ENCODE results near the gene RBM6. TPM values are rescaled to one million over a fixed set of nuclear protein-coding genes. Genes with fewer than 3 reads are reported as not detected.

Gene RBM6
- polyA plus RNA-seq, 6 donors from 2014 or later: 32.6 to 89.1 (median 50.0) TPM

DNA sequence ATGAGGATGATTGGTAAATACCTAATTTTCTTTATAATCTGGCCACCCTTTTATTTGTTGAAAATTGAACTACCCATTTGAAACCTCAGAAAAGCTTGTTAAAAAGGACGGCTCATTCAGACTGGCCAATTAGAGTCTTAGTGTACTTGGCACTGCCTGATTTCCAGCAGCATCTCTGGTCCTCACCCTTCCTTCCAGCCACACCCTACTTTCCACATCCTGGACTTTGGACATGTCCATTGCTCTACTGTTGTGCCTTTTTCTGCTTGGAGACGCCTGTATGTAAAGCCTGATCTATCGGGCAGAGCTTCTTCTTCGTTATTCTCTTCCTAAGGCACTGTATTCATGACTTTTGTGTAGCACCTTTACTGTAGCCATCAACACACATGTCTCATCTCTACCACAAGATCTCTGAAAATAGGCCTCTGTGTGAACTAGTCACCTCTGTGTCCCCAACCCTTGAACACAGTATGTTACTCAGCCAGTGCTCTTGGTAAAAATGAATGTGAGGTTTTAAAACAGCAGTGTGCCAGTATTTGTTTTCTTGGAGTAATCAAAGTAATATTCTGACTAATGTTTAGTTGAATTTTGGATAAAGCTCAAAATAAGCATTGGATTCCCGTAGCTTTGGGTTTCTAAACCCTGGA, 155.5 kb downstream of the RBM6 start:
- Mint-ChIP-seq H3K4me3 (no peak overlapping the region), H3K4me1 (peaks cover 16 to 20% (median 19%) of the 10 kb centered on the region in 3 donors), H3K9me3 (no peaks in the 10 kb centered on the region), H3K27ac (peak overlapping the region in 2 of 6 donors; percentile 42 to 84), H3K36me3 (peaks cover 21 to 22% of the 10 kb centered on the region in 2 donors), H3K27me3 (no peaks in the 10 kb centered on the region)
- ATAC-seq (ENCODE audit: low read depth in 2 of 2) (no peak), DNase-seq (no peak)

DNA sequence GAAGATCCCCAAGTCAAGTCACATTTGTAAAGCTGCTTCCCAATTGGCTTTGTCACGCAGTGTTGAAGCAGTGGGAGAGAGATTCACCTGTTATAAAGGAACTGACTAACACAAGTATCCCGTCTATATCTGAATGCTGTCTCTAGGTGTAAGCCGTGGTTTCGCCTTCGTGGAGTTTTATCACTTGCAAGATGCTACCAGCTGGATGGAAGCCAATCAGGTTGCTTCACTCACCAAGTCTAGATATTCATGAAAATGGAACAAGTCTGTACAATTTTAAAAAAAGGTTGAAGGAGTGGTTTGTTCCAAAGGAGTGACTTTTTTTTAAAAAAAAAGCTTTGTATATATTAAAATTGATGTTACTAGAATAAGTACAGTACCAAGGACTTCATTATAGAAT, 160.4 kb downstream of the RBM6 start:
- Mint-ChIP-seq H3K36me3 (peaks cover 6 to 8% of the 10 kb centered on the region in 2 donors), H3K27me3 (no peaks in the 10 kb centered on the region), H3K4me3 (no peak overlapping the region), H3K27ac (no peak overlapping the region), H3K9me3 (no peaks in the 10 kb centered on the region), H3K4me1 (peaks cover 6 to 9% (median 8%) of the 10 kb centered on the region in 3 donors)
- ATAC-seq (ENCODE audit: low read depth in 2 of 2): no peak
- no peak for DNase-seq

DNA sequence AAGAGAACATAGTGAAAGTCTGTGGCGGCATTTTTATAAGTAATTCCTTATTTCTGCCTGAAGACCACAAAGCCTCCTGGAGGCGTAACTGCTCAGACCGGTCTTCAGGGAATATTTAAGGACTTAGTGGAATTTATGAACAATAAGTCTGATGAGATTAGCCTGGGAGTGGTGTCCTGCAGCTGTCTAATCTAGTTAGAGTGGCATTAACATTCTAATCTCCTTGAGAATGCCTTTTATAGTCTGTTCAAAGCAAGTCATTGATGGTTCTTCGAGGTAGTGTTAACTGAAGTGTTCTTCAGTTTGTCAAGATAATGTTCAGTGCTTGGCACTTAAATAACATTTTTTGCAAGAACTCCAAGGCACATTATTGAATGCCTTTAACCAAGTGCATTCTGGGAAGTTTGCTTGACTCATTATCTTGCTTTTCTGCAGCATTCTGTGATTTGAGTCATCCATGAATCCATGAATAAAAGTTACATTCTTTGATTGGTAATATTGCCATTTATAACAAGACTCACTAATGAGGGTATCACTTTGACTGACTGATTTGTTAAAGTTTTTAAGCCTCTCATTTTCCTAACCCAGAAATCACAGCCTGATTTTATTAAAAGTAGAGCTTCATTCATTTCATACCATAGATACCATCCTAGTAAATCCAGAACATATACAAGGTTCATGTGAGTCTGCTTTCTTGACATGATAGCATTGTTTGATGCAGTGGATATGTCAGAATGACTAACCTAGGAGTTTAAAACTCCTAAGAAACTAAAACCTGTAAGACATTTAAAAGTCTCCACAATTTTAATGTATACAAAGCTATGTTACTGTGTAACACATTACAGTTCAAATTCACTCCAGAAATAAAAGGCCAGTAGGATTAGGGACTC, 161.3 kb downstream of the RBM6 start:
- H3K9me3 Mint-ChIP-seq: no peaks in the 10 kb centered on the region
- no peak overlapping the region for H3K27ac Mint-ChIP-seq
- peaks cover 0 to 7% (median 5%) of the 10 kb centered on the region in 3 donors for H3K4me1 Mint-ChIP-seq
- no peaks in the 10 kb centered on the region for H3K36me3 Mint-ChIP-seq
- H3K4me3 Mint-ChIP-seq: no peak overlapping the region
- no peak for DNase-seq
- no peak for ATAC-seq (ENCODE audit: low read depth in 2 of 2)
- no peaks in the 10 kb centered on the region for H3K27me3 Mint-ChIP-seq

DNA sequence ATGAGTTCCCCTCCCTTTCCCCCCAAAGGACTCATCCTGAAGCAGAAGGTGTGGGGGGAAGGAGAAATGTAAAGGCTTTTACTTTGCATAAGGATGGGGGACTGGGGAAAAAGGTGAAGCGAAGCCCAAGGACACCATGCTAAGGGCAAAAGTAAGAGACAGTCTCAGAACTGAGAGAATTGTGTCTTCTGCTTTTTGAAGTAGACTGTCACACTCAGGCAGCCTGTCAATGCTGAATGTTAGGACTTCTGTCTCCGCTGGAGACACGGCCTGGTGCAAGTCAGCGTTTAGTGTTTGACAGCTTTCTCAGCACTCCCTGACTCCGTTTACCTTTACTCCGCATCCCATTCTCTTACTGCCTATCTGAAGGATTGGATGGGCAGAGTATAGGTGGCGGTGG, 162.6 kb downstream of the RBM6 start:
- H3K4me1 Mint-ChIP-seq: peaks cover 0 to 2% (median 0%) of the 10 kb centered on the region in 3 donors
- no peaks in the 10 kb centered on the region for H3K27me3 Mint-ChIP-seq
- H3K9me3 Mint-ChIP-seq: no peaks in the 10 kb centered on the region
- ATAC-seq (ENCODE audit: low read depth in 2 of 2) (no peak), DNase-seq (no peak)
- H3K27ac Mint-ChIP-seq: peak overlapping the region in 2 of 6 donors; percentile 11 to 21
- H3K36me3 Mint-ChIP-seq: peaks cover 0 to 10% of the 10 kb centered on the region in 2 donors
- H3K4me3 Mint-ChIP-seq: no peak overlapping the region

DNA sequence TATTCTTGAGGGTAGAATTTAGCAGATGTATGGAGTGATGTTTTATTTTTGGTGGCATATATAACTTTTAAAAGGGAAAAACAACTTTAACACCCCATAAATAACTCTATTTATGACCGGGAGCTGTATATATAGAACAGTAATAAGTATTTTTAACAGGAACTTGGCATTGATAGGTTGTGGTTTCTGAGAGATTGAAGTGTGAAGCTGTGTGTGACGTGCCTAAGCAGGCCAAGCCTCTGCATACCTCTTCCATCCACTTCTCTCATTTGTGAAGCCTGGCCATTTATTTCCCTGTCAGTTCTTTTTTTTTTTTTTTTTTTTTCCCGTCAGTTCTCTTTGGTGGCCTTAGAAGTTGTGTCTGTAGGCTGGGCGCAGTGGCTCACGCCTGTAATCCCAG, 171.8 kb downstream of the RBM6 start:
- Mint-ChIP-seq H3K4me3 (peak overlapping the region in 1 of 8 donors; percentile 5), H3K36me3 (peaks cover 17 to 34% of the 10 kb centered on the region in 2 donors), H3K27ac (peak overlapping the region in 3 of 6 donors; percentile 29 to 92 (median 37)), H3K4me1 (no peaks in the 10 kb centered on the region), H3K27me3 (no peaks in the 10 kb centered on the region), H3K9me3 (no peaks in the 10 kb centered on the region)
- ATAC-seq (ENCODE audit: low read depth in 2 of 2): peak; percentile 32 to 64
- no peak for DNase-seq

DNA sequence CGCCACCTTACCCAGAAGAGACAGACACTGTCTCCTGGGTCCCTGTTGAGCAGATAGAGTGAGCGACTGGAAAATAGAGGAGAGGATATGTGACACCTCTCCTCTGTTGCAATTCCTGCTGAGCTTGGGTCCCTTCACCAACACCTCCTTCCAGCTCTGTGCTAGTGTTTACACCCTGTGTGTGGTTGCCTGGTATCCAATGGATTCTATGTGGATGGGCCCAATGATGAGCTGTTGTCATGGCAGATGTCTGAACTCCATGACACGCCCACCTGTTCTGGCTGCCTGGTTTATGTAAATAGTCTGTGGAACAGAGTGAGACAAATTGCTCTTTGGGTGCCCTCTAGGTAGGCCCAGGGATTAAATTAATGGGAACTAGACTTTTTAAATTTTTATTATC, 172.5 kb downstream of the RBM6 start:
- Mint-ChIP-seq H3K9me3 (no peaks in the 10 kb centered on the region), H3K27ac (peak overlapping the region in 1 of 6 donors; percentile 36), H3K4me3 (no peak overlapping the region), H3K36me3 (peaks cover 17 to 30% of the 10 kb centered on the region in 2 donors), H3K27me3 (no peaks in the 10 kb centered on the region), H3K4me1 (no peaks in the 10 kb centered on the region)
- ATAC-seq (ENCODE audit: low read depth in 2 of 2): peak; percentile 45 to 51
- DNase-seq: no peak

DNA sequence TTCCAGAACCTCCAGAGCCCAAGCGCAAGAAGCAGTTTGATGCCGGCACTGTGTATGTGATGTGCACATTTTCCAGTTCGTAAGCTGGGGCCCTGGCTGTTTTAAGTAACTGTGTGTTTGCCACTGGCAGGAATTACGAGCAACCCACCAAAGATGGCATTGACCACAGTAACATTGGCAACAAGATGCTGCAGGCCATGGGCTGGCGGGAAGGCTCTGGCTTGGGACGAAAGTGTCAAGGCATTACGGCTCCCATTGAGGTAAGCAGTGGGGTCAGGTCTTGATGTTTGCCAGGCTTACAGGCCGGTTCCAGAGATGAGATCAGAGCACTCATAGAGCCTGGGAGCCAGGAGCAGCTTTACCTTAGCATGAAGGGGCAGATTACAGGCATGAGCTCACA, 177.2 kb downstream of the RBM6 start:
- no peak for ATAC-seq (ENCODE audit: low read depth in 2 of 2)
- no peaks in the 10 kb centered on the region for H3K27me3 Mint-ChIP-seq
- no peaks in the 10 kb centered on the region for H3K9me3 Mint-ChIP-seq
- DNase-seq: no peak
- H3K4me3 Mint-ChIP-seq: no peak overlapping the region
- H3K4me1 Mint-ChIP-seq: no peaks in the 10 kb centered on the region
- H3K36me3 Mint-ChIP-seq: peaks cover 26 to 29% of the 10 kb centered on the region in 2 donors
- peak overlapping the region in 1 of 6 donors; percentile 56 for H3K27ac Mint-ChIP-seq

DNA sequence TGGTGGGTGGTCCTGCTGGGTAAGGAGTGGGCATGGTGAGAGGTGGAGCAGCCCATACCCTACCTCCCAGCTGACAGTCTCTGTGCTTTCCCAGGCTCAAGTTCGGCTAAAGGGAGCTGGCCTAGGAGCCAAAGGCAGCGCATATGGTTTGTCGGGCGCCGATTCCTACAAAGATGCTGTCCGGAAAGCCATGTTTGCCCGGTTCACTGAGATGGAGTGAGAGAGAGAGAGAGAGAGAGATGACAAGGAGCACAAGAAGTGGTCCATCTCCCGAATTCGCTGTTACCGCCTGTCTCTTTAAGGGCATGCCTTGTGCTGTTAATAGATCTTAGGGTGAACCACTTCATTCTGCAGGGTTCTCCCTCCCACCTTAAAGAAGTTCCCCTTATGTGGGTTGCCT, 178.3 kb downstream of the RBM6 start:
- Mint-ChIP-seq H3K4me3 (no peak overlapping the region), H3K9me3 (no peaks in the 10 kb centered on the region), H3K36me3 (peaks cover 26 to 27% of the 10 kb centered on the region in 2 donors), H3K27ac (peak overlapping the region in 2 of 6 donors; percentile 52 to 57), H3K27me3 (no peaks in the 10 kb centered on the region), H3K4me1 (peaks cover 2 to 3% (median 3%) of the 10 kb centered on the region in 3 donors)
- DNase-seq (no peak), ATAC-seq (ENCODE audit: low read depth in 2 of 2) (no peak)

DNA sequence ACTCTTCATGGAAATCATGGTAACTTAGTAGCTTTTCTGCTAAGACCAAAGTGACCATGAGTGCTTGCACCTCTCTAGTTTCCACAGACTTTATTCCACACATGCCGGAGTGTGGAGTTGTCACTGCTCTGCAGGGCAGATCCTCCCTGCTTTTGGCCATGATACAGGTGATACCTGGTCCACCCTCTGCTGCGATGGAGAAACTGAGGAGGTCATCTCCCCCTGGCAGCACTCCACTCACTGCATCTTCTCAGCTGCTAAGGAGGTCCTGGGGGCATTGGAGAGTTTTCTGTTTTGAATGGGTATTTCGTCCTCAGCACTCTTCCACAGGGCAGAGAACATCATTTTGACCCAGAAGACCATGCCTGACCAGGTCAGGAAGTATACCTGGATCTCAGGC, 179.8 kb downstream of the RBM6 start:
- Mint-ChIP-seq H3K4me3 (peak overlapping the region in 1 of 8 donors; percentile 57), H3K27me3 (no peaks in the 10 kb centered on the region), H3K9me3 (no peaks in the 10 kb centered on the region), H3K27ac (peak overlapping the region in 2 of 6 donors; percentile 29 to 76), H3K4me1 (peaks cover 6 to 10% (median 7%) of the 10 kb centered on the region in 3 donors), H3K36me3 (peaks cover 23 to 26% of the 10 kb centered on the region in 2 donors)
- DNase-seq: no peak
- ATAC-seq (ENCODE audit: low read depth in 2 of 2): no peak

DNA sequence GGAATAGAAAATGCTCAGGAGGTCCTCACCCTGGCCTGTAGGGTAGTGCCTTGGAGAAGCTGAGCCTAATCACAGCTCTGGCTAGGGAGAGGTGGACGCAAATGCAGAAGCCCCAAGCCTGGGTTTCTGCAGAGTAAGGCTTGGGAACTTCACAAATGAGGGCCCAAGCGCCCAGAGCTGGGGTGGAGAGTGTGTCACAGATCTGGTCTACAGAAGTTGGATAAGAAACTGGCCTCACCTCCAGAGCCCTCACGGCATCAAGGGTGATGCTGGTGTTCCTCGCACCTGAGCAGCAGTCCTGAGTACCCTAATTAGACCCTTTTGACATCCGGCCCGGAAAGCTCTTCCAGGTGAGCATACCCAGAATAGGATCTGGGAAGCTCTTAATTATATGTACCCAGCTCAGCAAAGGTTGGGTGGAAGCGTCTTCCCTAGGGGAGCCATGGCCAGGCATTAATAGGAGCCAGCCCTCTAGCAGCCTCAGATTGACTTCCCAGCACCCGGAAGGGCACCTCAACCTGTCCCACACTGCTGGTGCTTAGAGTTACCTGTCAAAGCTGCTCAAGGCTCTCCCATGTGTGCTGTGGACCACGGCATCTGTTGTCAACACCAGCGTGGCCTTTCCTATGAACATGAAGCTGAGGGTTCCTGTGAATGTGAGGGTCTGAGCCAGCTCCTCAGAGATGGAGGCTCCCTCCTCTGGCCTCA, 180.6 kb downstream of the RBM6 start:
- DNase-seq: no peak
- Mint-ChIP-seq H3K4me3 (peak overlapping the region in 1 of 8 donors; percentile 22), H3K27me3 (no peaks in the 10 kb centered on the region), H3K4me1 (peaks cover 6 to 10% (median 7%) of the 10 kb centered on the region in 3 donors), H3K9me3 (no peaks in the 10 kb centered on the region), H3K36me3 (peaks cover 20 to 22% of the 10 kb centered on the region in 2 donors), H3K27ac (peak overlapping the region in 1 of 6 donors; percentile 44)
- ATAC-seq (ENCODE audit: low read depth in 2 of 2): no peak

DNA sequence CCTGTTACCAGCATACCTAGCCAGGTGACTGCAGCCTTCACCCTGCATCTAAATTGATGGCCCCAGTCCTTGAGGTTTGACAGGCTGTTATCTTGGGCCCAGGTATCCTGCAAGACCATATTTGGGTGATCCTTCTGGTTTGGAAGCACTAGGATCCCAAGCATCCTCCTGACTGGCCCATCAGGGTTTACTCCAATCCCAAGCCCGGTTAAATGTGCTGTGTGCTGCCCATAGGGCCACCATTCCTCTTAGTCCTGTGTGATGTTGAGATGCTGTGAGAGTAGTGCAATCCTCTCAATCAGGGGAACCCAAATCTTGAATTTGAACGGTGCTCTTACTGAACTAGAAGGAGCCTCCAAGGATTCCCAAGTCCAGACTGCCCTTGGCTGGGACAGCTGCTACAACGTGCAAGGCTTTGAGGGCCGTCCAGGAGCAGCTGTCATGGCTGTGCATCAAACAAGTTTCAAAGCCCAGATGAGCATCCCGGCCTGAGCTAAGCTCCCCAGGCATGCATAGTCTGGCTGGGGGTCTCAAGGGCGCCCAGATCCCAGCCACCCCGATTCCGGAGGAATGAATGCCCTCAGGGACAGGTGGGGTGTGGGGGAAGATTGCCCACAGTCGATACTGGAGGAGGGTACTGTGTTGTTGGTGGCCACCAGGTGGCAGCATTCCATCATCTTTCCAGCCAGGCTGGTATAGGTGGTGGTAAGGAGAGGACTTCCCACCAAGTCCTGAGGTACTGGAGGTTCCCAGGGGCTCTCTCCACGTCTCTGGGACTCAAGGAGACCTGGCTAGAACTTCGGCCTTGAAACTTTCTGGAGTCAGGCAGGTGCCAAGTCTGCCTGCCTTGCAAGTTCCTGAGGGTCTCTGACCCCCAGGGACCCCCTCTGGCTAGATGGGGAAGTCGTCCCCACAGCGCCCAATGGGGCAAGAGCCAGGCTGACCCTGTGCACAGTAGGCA, 181.4 kb downstream of the RBM6 start:
- Mint-ChIP-seq H3K27me3 (no peaks in the 10 kb centered on the region), H3K9me3 (no peaks in the 10 kb centered on the region), H3K4me1 (peaks cover 6 to 10% (median 7%) of the 10 kb centered on the region in 3 donors), H3K36me3 (peaks cover 11 to 14% of the 10 kb centered on the region in 2 donors), H3K4me3 (peak overlapping the region in 1 of 8 donors; percentile 66), H3K27ac (peak overlapping the region in 4 of 6 donors; percentile 21 to 73 (median 41))
- peak; percentile 90 to 93 for ATAC-seq (ENCODE audit: low read depth in 2 of 2)
- DNase-seq: peak; percentile 55

DNA sequence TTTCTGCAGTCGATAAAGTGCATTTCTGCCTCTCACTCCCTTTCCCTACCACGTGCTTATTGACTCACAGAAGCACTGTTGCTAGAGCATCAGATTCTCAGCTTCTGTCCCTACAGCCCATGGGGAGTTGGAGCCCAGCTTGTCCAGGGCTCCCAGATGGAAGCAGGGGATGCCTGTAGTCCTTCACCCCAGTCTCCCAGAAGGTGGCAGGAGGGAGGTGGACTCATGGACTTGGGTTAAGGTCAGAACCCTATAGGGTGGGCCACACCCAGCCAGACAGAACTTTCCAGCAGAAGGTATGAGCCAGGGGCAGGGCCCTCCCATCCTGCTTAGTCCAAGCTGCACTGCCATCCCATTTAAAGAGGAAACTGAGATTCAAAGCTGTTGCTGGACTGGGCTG, 182.1 kb downstream of the RBM6 start:
- Mint-ChIP-seq H3K27ac (peak overlapping the region in 3 of 6 donors; percentile 37 to 82 (median 81)), H3K36me3 (peaks cover 8 to 9% of the 10 kb centered on the region in 2 donors), H3K4me3 (peak overlapping the region in 1 of 8 donors; percentile 30), H3K9me3 (no peaks in the 10 kb centered on the region), H3K4me1 (peaks cover 6 to 10% (median 7%) of the 10 kb centered on the region in 3 donors), H3K27me3 (no peaks in the 10 kb centered on the region)
- ATAC-seq (ENCODE audit: low read depth in 2 of 2) (no peak), DNase-seq (no peak)

Measured in naive B cell (primary cell).